Breast epithelium (tissue), 4 donors: Measurements from ENCODE around the gene TMPRSS13. TPM values are rescaled to one million over a fixed set of nuclear protein-coding genes. Genes with fewer than 3 reads are reported as not detected.

Experiments used
- DNase-seq, 2 donors: peaks; one replicate each; pipeline ENCODE4 v3.0.0-alpha.2; 2019; ENCODE audit warnings: low spot score in 2 of 2
- H3K27ac ChIP-seq, 2 donors: fragments of 200-600 bp; sonication (generic) in 1 of 2; one replicate each; pipeline ENCODE4 v1.5.1; 2016 to 2019; ENCODE audit warnings: mild to moderate bottlenecking in 1 of 2
- H3K27me3 ChIP-seq, 2 donors: fragments of 200-600 bp; sonication (generic) in 1 of 2; one replicate each; pipeline versions ENCODE4 v1.5.1 to v1.6.0; 2017 to 2019; ENCODE audit warnings: control low read depth in 1 of 2, mild to moderate bottlenecking in 1 of 2
- H3K36me3 ChIP-seq: fragments of 200-600 bp; one replicate; pipeline ENCODE4 v1.5.1; 2019
- H3K4me1 ChIP-seq, 2 donors: fragments of 200-600 bp; sonication (generic); one replicate each; pipeline ENCODE4 v1.5.1; 2016 to 2019; ENCODE audit warnings: control low read depth in 1 of 2
- H3K4me3 ChIP-seq, 3 donors: fragments of 200-600 bp; sonication (generic); 1 replicate in 2 of 3; 2 replicates in 1 of 3; pipeline ENCODE4 v1.5.1; 2016 to 2019; ENCODE audit warnings: mild to moderate bottlenecking in 3 of 3, moderate library complexity in 2 of 3
- H3K9me3 ChIP-seq, 2 donors: fragments of 200-600 bp; sonication (generic) in 1 of 2; one replicate each; pipeline ENCODE4 v1.5.1; 2016 to 2019; ENCODE audit warnings: control low read depth in 1 of 2
- POLR2A ChIP-seq: fragments of 450-650 bp; IDR thresholded peaks from one replicate; pipeline ENCODE4 v1.6.1; 2016; ENCODE audit warnings: antibody characterized with exemption, mild to moderate bottlenecking, moderate library complexity
- POLR2AphosphoS5 ChIP-seq, 3 donors: sonication (generic); formaldehyde crosslinking; IDR thresholded peaks; one replicate each; pipeline ENCODE4 v1.6.1; 2017; ENCODE audit warnings: antibody characterized with exemption in 3 of 3
- intact Hi-C: fragments of 100-400 bp; cut with DNase I; formaldehyde crosslinking; loops from one replicate; pipeline ENCODE4 v1.15.1; 2023; ENCODE audit warnings: low total_unique reads
- total RNA-seq, 3 donors: library from RNA; depleted of rRNA; stranded (reverse); fragments of >200 nt; gene quantifications; one replicate each; pipeline ENCODE4 v1.1.0, GENCODE V29; 2016
- TF ChIP-seq, protein P1 (sequence below), 3 donors: fragments of 450-650 bp; IDR thresholded peaks; one replicate each; pipeline ENCODE4 v1.5.1; 2016 to 2017; ENCODE audit warnings: antibody characterized with exemption in 3 of 3, mild to moderate bottlenecking in 3 of 3, moderate library complexity in 3 of 3

Gene TMPRSS13
- total RNA-seq, 3 donors from 2014 or later = 0.32 to 34.0 (median 12.5) TPM

DNA sequence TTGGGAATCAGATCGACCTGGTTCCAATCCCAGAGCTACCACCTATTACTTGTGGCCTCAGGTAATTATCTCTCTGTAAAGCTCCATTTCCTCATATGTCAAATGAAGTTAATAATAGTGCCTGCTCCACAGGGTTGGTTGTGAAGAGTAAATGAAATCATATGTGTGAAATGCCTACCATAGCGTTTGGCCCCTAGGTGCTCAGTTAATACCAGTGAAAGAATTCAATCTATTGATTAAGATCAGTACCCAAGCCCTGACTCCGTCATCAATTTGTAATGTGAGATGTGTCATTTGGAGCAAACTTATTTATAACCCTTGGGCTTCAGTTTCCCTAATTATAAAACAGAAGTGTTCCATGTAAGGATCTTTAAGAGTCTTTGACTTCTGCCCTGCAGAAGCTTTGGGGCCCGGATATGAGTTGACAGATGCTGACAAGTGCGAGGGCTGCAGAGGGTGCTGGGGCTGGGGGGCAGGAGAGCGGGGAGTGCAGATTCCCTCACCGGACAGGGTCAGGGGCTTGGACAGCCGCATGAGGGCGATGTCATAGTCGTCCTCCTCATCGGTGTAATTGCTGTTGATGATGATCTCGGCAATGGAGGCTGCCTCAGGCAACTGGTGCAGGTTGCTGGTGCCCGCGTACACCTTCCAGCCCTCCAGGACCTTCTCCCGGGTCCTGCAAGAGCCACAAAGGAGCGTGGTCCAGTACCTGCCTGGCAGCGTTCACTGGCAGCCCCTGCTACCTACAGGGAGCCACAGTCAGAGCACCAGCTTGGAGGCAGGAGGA is 20.9 kb downstream of the TMPRSS13 start:
- H3K4me1 ChIP-seq = no peaks in the 10 kb centered on the region
- H3K36me3 ChIP-seq = no peaks in the 10 kb centered on the region
- DNase-seq = peak in 1 of 2 donors; percentile 45
- no peak for TF ChIP-seq POLR2AphosphoS5 (IDR thresholded peaks at IDR 0.05)
- no peak for TF ChIP-seq POLR2A
- TF ChIP-seq, protein P1, sequence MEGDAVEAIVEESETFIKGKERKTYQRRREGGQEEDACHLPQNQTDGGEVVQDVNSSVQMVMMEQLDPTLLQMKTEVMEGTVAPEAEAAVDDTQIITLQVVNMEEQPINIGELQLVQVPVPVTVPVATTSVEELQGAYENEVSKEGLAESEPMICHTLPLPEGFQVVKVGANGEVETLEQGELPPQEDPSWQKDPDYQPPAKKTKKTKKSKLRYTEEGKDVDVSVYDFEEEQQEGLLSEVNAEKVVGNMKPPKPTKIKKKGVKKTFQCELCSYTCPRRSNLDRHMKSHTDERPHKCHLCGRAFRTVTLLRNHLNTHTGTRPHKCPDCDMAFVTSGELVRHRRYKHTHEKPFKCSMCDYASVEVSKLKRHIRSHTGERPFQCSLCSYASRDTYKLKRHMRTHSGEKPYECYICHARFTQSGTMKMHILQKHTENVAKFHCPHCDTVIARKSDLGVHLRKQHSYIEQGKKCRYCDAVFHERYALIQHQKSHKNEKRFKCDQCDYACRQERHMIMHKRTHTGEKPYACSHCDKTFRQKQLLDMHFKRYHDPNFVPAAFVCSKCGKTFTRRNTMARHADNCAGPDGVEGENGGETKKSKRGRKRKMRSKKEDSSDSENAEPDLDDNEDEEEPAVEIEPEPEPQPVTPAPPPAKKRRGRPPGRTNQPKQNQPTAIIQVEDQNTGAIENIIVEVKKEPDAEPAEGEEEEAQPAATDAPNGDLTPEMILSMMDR (IDR thresholded peaks at IDR 0.05) = no peak
- H3K27me3 ChIP-seq = no peaks in the 10 kb centered on the region
- H3K9me3 ChIP-seq = no peaks in the 10 kb centered on the region
- intact Hi-C loops = no loop called here
- H3K27ac ChIP-seq = no peak overlapping the region
- H3K4me3 ChIP-seq = no peak overlapping the region

DNA sequence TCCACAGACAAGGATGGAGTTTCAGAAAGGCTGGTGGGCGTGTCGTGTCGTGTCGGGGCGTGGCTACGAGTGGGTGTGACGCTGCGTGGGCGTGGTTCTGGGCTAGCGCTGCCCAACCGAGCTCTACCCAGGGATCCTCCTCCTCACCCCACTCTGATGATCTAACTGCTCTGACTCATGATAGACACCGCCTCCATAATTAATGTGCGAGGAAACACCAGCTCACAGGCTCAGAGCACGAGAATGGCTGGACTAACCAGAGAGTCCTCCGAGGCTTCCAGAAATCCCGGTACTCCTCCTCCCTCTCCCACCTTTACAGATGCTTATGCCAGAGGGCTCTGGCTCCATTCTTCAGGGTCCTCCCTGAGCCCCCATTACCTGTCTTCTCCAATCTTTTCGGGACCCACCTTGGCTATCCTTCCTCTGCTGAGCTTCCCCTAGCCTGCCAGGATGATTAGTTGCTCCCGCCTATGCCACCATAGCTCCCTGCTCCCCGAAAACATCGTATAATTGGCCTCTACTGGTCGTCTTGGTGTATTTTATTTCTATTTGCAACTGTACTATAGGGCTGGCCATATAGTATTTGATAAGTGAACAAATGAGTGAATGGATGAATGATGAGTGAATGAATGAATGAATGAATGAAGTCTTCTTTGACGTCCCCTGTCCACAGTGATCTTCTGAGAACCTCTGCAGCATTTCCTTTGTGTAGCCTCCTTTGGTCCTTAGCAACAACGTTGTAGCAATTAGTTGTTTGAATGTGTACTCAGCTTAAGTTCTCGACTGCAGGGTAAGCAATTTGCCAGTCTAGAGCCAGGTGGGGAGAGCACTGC is 21.7 kb downstream of the TMPRSS13 start:
- intact Hi-C loops = no loop called here
- TF ChIP-seq POLR2A (no peak), POLR2AphosphoS5 (IDR thresholded peaks at IDR 0.05) (no peak)
- TF ChIP-seq, protein P1 (IDR thresholded peaks at IDR 0.05) = no peak
- H3K27me3 ChIP-seq = no peaks in the 10 kb centered on the region
- H3K9me3 ChIP-seq = no peaks in the 10 kb centered on the region
- peak; percentile 59 to 68 for DNase-seq
- no peak overlapping the region for H3K4me3 ChIP-seq
- peak overlapping the region in 1 of 2 donors; percentile 25 for H3K27ac ChIP-seq
- H3K4me1 ChIP-seq = no peaks in the 10 kb centered on the region
- H3K36me3 ChIP-seq = no peaks in the 10 kb centered on the region

DNA sequence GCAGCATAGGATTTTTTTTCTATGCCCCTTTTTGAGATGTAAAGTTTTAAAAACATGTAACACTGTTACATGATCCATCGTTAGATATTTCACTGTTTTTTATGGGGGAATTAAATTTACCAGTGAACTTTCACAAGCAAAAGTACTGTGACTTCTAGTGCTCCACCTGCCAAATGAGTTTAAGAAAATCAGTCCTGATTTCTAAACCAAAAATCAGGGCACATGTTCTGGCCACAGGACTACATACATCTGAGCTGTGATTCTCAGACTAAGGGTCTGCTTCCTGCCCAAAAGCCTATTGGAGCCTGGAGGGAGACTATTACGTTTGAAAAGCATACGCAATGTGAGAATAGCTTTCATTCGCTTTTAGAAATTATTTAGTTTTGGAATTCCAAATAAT is 22.5 kb downstream of the TMPRSS13 start:
- Histone ChIP-seq H3K9me3 (no peaks in the 10 kb centered on the region), H3K4me3 (no peak overlapping the region), H3K27ac (no peak overlapping the region), H3K36me3 (no peaks in the 10 kb centered on the region), H3K4me1 (no peaks in the 10 kb centered on the region), H3K27me3 (no peaks in the 10 kb centered on the region)
- TF ChIP-seq POLR2A = no peak
- no peak for TF ChIP-seq POLR2AphosphoS5 (IDR thresholded peaks at IDR 0.05)
- intact Hi-C loops = no loop called here
- DNase-seq = no peak

DNA sequence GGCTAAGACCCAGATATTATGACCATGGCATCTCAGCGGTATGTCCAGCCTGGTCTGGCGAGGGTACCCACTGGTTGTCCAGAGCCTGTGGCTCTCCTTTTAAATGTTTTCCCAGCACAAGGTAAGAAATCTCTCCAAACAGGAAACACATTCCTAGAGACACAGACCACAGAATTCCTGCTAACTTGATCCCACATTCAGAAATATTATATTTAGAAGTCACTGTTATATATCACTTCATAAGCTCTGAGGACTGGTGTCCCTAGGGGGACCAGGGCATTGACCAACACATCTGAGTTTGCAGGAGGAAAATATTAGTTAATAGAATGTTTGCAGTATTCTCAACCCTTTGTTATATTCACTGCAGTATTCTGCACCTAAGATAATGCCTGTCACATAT is 23.1 kb downstream of the TMPRSS13 start:
- peak in 1 of 2 donors; percentile 6 for DNase-seq
- Histone ChIP-seq H3K36me3 (no peaks in the 10 kb centered on the region), H3K27me3 (no peaks in the 10 kb centered on the region), H3K4me1 (no peaks in the 10 kb centered on the region), H3K27ac (no peak overlapping the region), H3K4me3 (no peak overlapping the region), H3K9me3 (no peaks in the 10 kb centered on the region)
- intact Hi-C loops = no loop called here
- TF ChIP-seq, protein P1 (IDR thresholded peaks at IDR 0.05) = no peak
- TF ChIP-seq POLR2AphosphoS5 (IDR thresholded peaks at IDR 0.05) (no peak), POLR2A (no peak)

DNA sequence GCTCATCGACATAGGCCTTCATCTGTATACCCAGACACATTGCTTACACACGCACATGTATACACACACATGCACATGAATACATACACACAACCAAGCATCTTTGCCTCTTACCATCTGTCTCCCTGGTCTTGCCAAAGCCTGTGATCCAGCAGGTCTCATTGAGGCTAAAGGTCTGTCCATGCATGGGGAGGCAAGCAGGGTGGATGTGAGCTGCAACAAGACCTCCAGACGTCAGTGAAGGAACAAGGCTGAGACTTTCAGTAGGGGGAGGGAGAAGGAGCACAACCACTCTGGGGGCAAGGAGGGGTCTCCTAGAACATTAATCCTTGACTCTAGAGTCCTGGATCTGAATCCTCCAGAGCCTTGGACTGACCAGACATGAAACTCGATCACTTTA is 23.7 kb downstream of the TMPRSS13 start:
- TF ChIP-seq POLR2A (no peak), POLR2AphosphoS5 (IDR thresholded peaks at IDR 0.05) (no peak)
- TF ChIP-seq, protein P1 (IDR thresholded peaks at IDR 0.05) = no peak
- Histone ChIP-seq H3K27me3 (no peaks in the 10 kb centered on the region), H3K27ac (no peak overlapping the region), H3K36me3 (no peaks in the 10 kb centered on the region), H3K4me3 (no peak overlapping the region), H3K9me3 (no peaks in the 10 kb centered on the region), H3K4me1 (no peaks in the 10 kb centered on the region)
- peak in 1 of 2 donors; percentile 9 for DNase-seq
- intact Hi-C loops = no loop called here
